Activated CD4-positive, alpha-beta T cell treated with anti-CD3 and anti-CD28 coated beads, Interleukin-2, amount 50 U/mL, for 4 hours (primary cell): ENCODE data around the gene DAPK2.
"Not testable (repeated sequence)": the region's sequence is repeated elsewhere in the genome, so short reads cannot be mapped to it uniquely, and the experiment has no call there.

Experiments used
- DNase-seq, 2 experiments: peaks; one replicate each; pipeline ENCODE4 v3.0.0-alpha.2; 2020

DAPK2 gene

DNA sequence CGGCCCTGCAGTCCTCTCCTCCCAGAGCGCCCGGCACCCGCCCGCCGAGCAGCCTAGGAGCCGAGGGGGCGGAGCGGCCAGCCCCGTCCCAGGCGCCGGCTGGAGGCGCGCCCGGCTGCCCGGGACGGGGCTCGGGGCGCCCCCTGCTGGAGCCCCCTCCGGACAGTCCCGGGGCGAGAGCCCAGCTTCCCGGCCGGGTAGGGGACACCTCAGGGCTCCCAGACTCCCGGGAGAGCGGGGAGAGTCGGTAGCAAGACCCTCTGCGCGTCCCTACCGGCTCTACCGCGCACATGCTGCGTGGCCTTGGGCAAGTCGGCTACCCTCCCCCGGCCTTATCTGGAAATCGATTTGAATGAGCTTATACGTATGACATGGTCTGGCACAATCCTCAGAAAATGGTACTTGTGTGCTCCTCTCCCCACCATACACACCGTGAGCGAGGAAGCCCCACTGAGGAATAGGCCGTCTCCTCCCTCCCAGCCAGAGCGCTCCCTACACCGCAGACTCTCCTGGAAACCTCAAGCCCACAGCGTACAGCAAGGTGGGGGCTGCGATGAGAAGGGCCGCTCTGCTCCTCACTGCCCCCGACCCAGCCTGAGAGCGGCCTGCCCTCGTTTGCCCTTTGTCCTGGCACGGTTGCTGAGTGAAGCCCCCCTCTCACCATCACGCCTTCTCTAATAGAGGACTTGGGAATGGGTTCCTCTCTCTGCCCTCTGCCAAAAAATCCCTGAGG lies at the start of gene DAPK2:
TSS of gene DAPK2 (minus strand) at position 65 of the 733 bp plus-strand sequence. CDS start 6,224 bp downstream, outside the sequence.
- peak; percentile 51 to 53 for DNase-seq

DNA sequence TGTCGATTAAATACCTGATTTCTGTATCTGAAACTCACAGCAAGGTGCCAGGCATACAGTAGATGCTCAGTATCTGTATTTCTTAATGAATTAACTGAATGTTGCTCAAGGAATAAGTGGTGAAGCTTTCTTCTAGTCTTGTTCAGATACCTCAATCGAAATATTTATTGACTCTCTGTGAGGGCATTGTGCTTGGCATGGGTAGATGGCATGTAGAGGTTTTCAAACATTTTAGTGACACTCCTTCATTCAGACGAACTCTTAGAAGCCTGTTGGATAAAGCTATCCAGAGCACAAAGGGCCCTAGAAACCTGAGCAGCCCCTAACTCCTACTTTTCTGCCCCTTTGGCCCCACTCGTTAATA lies 49.1 kb upstream of the DAPK2 start:
- DNase-seq = no peak

GRCh38 chr15:64093627-64094417 lies 47.5 kb upstream of the DAPK2 start, which contains the start of gene CIAO2A:
CIAO2A (minus strand) TSS chr15:64093838; CDS start chr15:64093768, 70 bp downstream.
- DNase-seq = peak; percentile 90

DNA sequence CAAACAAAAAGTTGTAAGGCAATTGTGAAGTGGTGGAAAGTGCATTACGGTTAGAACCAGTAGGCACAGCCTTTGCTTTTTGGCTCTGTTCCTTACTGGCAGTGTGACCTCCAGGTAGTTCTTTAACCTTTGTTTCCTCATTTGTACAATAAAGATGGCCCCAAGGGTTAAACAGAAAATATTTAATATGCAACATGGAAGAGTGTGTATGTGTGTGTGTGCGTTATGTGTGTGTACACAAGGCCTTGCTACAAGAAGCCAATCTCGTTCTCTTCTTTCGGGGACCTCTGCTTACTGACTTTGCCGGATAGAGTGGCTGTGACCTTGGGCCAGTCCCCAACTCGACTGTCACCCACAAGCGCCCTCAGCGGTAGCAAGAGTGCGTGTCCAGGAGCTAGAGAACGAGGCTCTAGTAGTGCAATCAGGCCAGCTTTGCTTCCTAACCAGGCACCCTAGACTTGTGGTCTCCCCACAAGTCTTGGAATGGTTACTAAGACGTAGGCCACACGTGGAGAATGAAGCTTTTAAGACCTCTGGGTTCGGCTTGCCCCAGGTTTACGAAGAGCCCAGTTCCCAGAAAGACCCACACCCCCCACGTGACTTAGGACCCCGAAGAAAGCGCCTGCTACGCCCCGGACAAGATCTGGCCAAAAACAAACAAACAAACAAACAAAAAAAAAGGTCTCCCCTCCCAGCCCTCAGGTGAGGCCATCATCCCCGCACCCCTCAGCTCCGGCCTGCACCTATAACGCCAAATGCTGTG lies 46.8 kb upstream of the DAPK2 start:
- DNase-seq = no peak

DNA sequence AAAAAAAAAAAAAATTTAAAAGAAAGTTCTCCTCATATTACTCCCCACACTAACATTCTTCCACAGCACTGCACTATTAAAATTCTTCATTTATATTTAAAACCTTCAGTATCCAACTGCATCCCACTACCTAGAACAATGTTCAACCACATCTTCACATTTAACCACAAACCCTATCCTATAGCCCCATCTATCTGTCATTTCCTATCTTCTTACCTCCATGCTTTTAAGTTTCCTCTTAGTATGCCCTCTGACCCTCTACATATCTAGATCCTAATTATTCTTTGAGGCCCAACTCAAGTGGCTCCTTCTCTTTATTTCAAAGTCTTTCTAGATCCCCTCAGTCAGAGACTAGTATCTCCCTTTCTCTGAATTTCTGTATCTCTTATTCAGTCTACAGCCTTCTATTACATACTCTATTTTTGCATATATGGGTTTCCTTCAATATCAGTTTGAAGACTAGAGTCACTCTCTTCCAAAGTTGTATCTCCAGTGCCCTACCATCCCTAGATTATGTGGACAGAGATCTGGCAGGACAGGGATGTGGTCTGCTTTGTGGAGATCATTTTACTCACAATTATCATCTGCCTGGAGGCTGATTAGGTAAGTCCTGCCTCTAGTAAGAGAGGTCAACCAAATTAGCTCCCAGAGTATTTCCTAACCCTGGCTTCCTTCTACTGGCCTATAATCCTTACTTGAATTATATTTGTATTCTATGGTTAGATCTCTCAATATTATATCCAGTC lies 46.0 kb upstream of the DAPK2 start:
- DNase-seq = no peak

GRCh38 chr15:64090527-64090926 lies 44.2 kb upstream of the DAPK2 start:
- no peak for DNase-seq

DNA sequence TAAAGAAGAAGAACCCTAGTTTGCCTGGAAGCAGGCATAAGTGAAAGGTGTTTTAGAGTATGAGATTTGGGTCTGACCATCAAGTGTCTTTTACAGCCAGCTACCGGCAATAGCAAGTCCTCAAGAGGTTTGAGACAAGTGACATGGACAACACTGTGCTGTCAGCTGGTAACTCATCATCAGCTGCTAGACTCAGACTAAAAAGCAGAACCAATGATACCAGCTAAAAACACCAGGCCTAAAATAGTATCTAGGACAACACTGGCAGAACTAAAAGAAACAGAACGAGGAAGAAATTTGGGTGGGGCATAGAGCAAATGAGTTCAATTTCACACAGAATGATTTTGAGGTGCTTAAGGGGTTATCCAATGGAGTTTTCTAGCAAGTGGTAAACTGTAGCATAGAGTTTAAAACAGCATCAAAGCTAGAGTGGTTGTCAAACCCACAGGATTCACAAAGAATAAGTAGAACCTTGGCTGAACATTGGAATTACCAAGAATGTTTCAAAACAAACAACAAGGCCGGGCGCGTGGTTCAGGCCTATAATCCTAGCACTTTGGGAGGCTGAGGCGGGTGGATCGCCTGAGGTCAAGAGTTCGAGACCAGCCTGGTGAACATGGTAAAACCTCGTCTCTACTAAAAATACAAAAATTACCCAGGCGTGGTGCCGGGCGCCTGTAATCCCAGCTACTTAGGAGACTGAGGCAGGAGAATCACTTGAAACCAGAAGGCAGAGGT lies 43.4 kb upstream of the DAPK2 start:
- DNase-seq = no peak

GRCh38 chr15:64082757-64083156 lies 36.5 kb upstream of the DAPK2 start:
- DNase-seq = no peak

DNA sequence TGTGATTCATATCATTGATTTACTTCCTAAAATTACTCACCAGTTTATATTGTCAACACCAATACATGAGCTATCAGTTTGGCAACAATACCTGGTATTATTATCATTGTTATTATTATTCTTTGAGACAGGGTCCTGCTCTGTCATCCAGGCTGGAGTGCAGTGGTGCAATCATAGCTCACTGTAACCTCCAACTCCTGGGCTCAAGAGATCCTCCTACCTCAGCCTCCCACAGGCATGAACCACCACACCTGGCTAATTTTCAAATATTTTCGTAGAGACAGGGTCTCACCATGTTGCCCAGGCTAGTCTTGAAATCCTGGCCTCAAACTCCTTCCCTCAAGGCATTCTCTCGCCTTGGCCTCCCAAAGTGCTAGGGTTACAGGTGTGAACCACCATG lies 27.2 kb upstream of the DAPK2 start:
- not testable (repeated sequence) for DNase-seq

GRCh38 chr15:64072812-64073211 lies 26.5 kb upstream of the DAPK2 start:
- DNase-seq = no peak

DNA sequence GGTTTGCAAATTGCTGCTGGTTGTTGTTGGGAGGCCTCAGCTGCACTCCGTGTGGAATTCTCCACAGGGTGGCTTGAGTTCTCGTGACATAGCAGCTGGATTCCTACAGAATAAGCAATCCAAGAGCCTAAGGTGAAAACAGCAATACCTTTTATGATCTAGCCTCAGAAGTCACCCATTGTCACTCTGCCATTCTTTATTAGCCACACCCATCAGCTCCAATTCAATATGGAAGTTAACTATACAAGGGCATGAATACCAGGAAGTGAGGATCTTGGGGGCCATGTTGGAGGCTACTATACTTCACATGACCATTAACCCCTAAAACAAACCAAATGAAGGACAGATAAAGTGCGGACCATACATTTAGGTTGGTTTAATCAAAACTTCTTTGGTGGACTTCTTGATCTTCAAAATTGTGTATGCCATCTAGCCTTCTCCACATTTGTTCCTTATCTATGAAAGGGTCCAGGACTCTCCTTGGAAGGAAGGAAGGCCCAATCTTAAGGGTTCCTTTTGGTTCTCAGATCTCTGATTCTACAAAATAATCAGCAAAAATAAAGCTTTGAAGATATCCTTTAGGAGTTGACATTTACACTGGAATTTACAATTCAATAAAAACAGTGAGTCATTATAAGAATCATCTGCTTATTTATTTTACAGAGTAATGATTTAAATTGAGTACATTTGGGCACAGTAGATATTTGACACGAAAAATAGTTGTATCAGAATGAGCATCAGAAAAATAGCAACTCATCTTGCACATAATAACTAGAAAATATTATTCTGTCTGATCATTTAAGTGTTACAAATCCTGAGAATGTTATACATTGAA lies 25.9 kb upstream of the DAPK2 start:
- no peak for DNase-seq

GRCh38 chr15:64070965-64071851 lies 24.9 kb upstream of the DAPK2 start:
- no peak for DNase-seq

- DNase-seq = no peak
Observed at GRCh38 chr15:64070106-64070505, 23.8 kb upstream of the DAPK2 start.

- DNase-seq = no peak
Observed at GRCh38 chr15:64068133-64068532, 21.8 kb upstream of the DAPK2 start.

GRCh38 chr15:64067564-64068030 lies 21.3 kb upstream of the DAPK2 start:
- peak; percentile 58 to 64 for DNase-seq

GRCh38 chr15:64066451-64066850 lies 20.2 kb upstream of the DAPK2 start:
- DNase-seq = no peak

DNA sequence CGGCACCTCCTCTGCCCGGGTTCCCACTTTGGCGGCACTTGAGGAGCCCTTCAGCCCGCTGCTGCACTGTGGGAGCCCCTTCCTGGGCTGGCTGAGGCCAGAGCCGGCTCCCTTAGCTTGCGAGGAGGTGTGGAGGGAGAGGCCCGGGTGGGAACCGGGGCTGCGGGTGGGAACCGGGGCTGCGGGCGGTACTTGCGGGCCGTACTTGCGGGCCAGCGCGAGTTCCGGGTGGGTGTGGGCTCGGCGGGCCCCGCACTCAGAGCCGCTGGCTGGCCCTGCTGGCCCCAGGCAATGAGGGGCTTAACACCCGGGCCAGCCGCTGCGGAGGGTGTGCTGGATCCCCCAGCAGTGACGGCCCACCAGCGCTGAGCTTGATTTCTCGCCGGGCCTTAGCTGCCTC lies 14.4 kb upstream of the DAPK2 start:
- DNase-seq = no peak

DNA sequence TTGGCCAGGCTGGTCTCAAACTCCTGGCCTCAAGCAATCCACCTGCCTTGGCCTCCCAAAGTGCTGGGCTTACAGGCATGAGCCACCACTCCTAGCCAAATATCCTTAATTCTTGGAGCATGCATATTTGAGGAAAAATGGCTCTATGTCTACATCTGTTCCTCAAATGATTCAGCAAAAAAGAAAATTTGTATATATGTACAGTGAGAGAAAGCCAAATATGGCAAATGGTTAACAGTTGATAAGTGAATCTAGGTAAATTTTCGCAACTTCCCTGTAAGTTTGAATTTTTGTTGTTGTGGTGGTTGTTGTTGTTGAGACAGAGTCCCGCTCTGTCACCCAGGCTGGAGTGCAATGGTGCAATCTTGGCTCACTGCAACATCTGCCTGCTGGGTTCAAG lies 12.8 kb upstream of the DAPK2 start:
- not testable (repeated sequence) for DNase-seq

DNA sequence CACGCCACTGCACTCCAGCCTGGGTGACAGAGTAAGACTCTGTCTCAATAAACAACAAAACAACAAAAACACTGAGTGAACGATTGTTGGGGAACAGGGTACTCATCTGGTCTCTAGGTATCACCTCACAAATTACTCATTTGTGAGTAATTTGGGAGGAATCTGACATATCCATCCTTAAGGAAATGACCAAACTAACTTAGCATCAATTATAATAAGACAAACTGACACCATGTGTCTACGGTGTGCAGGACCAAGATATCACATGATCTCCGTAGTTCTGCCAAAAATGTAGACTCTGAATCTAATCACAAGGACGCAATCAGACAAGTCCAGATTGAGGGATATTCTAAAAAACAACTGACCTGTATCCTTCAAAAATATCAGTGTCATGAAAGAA lies 12.0 kb upstream of the DAPK2 start:
- no peak for DNase-seq

DNA sequence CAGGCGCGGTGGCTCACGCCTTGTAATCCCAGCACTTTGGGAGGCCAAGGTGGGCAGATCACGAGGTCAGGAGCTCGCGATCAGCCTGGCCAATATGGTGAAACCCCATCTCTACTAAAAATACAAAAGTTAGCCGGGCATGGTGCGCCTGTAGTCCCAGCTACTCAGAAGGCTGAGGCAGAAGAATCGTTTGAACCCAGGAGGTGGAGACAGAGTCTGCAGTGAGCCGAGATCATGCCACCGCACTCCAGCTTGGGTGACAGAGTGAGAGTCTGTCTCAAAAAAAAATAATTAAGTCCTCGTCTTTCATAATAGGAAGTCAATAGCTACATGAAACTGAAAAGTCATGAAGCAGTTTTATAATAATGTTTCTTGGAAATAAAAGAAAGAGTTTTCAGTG lies 7.4 kb upstream of the DAPK2 start:
- DNase-seq = not testable (repeated sequence)
